Activated CD4-positive, alpha-beta memory T cell treated with anti-CD3 and anti-CD28 coated beads, Interleukin-2, amount 10 ng/mL, durations not matched to agents 7 days and 5 days (primary cell): ENCODE results near the gene MRPL17. TPM values are rescaled to one million over a fixed set of nuclear protein-coding genes. Genes with fewer than 3 reads are reported as not detected.

Experiments
- CTCF ChIA-PET: fragments of 350-600 bp; sonication (Branson Sonifier 250); formaldehyde crosslinking; loops from one replicate; lab custom pipeline; 2021; ENCODE audit warnings: antibody characterized with exemption, inconsistent platforms; lab: Charles Lee
- POLR2A ChIA-PET: fragments of 350-600 bp; sonication (Branson Sonifier 250); formaldehyde crosslinking; loops from one replicate; lab custom pipeline; 2021; ENCODE audit warnings: antibody characterized with exemption; lab: Charles Lee
- DNase-seq: peaks from one replicate; pipeline ENCODE4 v3.0.0-alpha.2; 2020
- H3K27ac Mint-ChIP-seq: one replicate; pipeline ENCODE4 v1.8.0; 2021; ENCODE audit warnings: mild to moderate bottlenecking, mixed read lengths
- H3K27me3 Mint-ChIP-seq: one replicate; pipeline ENCODE4 v1.8.0; 2021; ENCODE audit warnings: mixed read lengths
- H3K36me3 Mint-ChIP-seq: one replicate; pipeline ENCODE4 v1.8.0; 2021; ENCODE audit warnings: low read depth, mixed read lengths
- H3K4me1 Mint-ChIP-seq: one replicate; pipeline ENCODE4 v1.8.0; 2021; ENCODE audit warnings: mixed read lengths
- H3K4me3 Mint-ChIP-seq: one replicate; pipeline ENCODE4 v1.8.0; 2021; ENCODE audit warnings: mild to moderate bottlenecking, mixed read lengths
- H3K9me3 Mint-ChIP-seq: one replicate; pipeline ENCODE4 v1.8.0; 2021; ENCODE audit warnings: mixed read lengths
- total RNA-seq, 2 experiments: library from RNA; stranded (reverse); gene quantifications; one replicate each; pipeline ENCODE4 v1.2.3, GENCODE V29; 2021

Gene MRPL17
- total RNA-seq, 2 experiments from 2014 or later = 54.1 to 56.3 TPM

DNA sequence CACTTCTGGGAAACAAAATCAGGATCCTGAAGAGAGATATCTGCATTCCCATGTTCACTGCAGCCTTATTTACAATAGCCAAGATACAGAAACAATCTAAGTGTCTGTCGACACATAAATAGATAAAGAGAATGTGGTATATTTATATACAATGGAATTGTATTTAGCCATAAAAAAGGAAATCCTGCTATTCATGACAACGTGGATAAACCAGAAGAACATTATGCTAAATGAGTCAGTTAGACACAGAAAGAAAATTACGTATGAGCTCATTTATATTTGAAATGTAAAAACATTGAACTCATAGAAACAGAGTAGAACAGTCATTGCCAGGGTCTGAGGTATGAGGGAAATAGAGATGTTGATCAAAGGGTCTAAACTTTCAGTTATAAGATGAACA is 6.1 kb downstream of the MRPL17 start:
- Mint-ChIP-seq H3K4me3 (no peak overlapping the region), H3K9me3 (no peaks in the 10 kb centered on the region), H3K27ac (no peak overlapping the region), H3K36me3 (peaks cover 41% of the 10 kb centered on the region), H3K27me3 (no peaks in the 10 kb centered on the region), H3K4me1 (peaks cover 50% of the 10 kb centered on the region)
- ChIA-PET POLR2A (no interaction called here), CTCF (interaction anchor here (0.7 to 1.7 kb wide), 4 partner anchors 38 to 72 kb away, joined by 3 to 4 read pairs (median 3); partner anchors contain the start of genes TAF10 and TPP1)
- no peak for DNase-seq

DNA sequence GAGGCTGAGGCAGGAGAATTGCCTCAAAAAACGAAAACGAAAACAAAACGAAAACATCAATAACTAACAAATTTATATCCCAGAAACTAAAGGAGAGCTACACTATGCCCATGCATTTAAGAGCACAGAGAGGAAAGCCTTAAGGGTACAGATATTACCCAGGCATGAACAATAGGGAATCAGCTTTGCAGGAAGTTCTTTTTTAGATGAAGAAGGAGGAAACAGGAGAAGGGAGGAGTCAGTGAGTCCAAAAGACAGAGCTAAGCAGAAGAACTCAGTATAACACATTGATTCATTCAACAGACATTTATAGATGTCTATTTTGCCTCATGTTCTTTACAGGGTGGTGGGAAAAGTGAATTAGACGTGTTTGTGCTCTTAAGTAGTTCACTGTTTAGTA is 8.3 kb downstream of the MRPL17 start:
- POLR2A ChIA-PET = interaction anchor here (2.7 to 5.6 kb wide), 2 partner anchors 7 to 56 kb away, joined by 12 to 42 read pairs; partner anchors contain the start of genes MRPL17 and TPP1
- Mint-ChIP-seq H3K27ac (no peak overlapping the region), H3K36me3 (peaks cover 29% of the 10 kb centered on the region), H3K9me3 (no peaks in the 10 kb centered on the region), H3K4me1 (peaks cover 56% of the 10 kb centered on the region), H3K27me3 (no peaks in the 10 kb centered on the region), H3K4me3 (no peak overlapping the region)
- CTCF ChIA-PET = interaction anchor here (5.6 kb wide), 1 partner anchor 8 kb away, joined by 44 read pairs; the partner anchor contains the start of gene MRPL17
- DNase-seq = no peak

DNA sequence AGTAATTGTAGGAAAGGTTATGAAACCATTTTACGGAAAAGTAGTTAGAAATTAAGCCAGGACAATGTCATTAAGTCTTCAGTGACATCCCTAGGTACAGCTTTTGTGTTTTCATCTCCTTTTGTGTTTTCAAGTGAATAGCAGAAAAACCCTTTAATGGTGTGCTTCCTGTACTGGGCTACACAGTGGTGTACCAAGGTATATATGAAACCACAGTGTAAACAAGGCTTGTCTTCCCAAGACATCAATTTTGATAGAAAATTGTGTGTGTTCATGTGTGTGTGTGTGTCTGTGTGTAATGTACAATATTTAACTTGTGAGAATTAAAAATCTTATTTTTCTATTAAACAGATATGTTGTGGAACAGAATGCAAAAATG is 8.9 kb downstream of the MRPL17 start:
- POLR2A ChIA-PET = interaction anchor here (1.5 to 5.6 kb wide), 4 partner anchors 8 to 193 kb away, joined by 5 to 42 read pairs (median 9); partner anchors contain the start of genes ARFIP2, ILK, MRPL17 and TIMM10B

DNA sequence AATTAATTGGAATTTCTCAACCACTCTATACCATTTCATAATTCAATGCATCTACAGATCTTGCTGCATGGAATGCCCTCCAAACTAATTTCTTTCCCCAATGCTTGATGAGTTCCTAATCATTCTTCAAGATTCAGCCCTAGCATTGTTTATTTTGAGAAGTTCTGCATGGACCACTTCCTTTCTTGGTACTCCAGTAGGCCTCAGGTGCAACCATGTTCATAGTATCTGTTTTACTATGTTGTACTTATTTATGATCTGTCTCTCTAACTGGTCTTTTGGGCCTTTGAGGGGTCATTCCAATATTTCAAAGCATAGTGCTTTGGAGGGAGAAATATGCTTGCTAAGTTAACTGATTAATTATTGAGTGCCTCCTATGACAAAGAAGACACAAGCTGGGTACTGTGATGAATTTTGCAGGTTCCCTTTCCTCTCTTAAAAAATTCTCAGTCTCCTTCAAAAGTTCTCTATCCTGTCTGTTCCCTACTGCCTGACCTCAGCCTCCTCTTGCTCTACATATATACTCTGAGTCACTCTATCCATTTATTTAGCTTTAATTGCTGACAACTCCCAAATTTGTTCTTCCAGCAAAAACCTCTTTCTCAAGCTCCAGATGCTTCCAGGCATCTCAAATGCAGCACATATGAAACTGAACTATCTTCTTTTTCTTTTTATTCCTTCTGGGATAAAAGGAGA is 9.5 kb downstream of the MRPL17 start:
- Mint-ChIP-seq H3K27me3 (no peaks in the 10 kb centered on the region), H3K4me1 (peaks cover 54% of the 10 kb centered on the region), H3K36me3 (peaks cover 18% of the 10 kb centered on the region), H3K4me3 (no peak overlapping the region), H3K9me3 (no peaks in the 10 kb centered on the region), H3K27ac (peak overlapping the region; percentile 27)
- POLR2A ChIA-PET = interaction anchor here (1.5 to 5.6 kb wide), 4 partner anchors 9 to 192 kb away, joined by 5 to 42 read pairs (median 9); partner anchors contain the start of genes ARFIP2, ILK, MRPL17 and TIMM10B
- CTCF ChIA-PET = interaction anchor here (1.0 to 5.6 kb wide), 3 partner anchors 9 to 55 kb away, joined by 5 to 44 read pairs (median 6); partner anchors contain the start of genes MRPL17 and TPP1
- no peak for DNase-seq

More for the DNA sequence above, 8.9 kb downstream of the MRPL17 start:
- H3K36me3 Mint-ChIP-seq = peaks cover 22% of the 10 kb centered on the region
- no peaks in the 10 kb centered on the region for H3K27me3 Mint-ChIP-seq
- no peaks in the 10 kb centered on the region for H3K9me3 Mint-ChIP-seq
- peaks cover 56% of the 10 kb centered on the region for H3K4me1 Mint-ChIP-seq
- DNase-seq = no peak
- CTCF ChIA-PET = interaction anchor here (1.0 to 5.6 kb wide), 2 partner anchors 8 to 20 kb away, joined by 5 to 44 read pairs; partner anchors contain the start of gene MRPL17
- no peak overlapping the region for H3K4me3 Mint-ChIP-seq
- H3K27ac Mint-ChIP-seq = peak overlapping the region; percentile 27

DNA sequence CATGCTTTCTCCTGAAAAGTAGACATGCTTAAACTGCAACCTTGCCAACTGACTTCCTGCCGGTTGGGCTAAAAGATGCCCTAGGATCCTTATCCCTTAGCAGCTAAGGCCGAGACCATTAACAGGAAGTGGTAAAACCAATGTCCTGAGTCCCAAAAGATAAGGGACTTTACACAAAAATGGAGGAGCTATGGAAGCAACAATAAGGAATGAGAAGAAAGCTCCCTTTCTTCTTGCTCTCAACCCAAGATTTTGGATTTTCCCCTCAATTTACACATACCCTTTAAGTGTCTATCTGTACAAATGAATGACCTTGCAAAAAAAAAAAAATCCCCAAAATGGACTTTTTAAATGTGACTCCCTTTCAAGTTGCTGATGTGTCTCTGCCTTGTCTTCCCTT is 11.1 kb downstream of the MRPL17 start:
- Mint-ChIP-seq H3K27ac (no peak overlapping the region), H3K4me1 (peaks cover 69% of the 10 kb centered on the region), H3K36me3 (peaks cover 13% of the 10 kb centered on the region), H3K9me3 (no peaks in the 10 kb centered on the region), H3K27me3 (no peaks in the 10 kb centered on the region), H3K4me3 (no peak overlapping the region)
- DNase-seq = no peak
- CTCF ChIA-PET = interaction anchor here (0.7 to 5.6 kb wide), 10 partner anchors 10 to 293 kb away, joined by 3 to 44 read pairs (median 4); partner anchors contain the start of genes MRPL17, TAF10 and TPP1
- POLR2A ChIA-PET = interaction anchor here (0.7 to 5.6 kb wide), 6 partner anchors 10 to 190 kb away, joined by 3 to 42 read pairs (median 6); partner anchors contain the start of genes MRPL17, TAF10, TIMM10B and TPP1

DNA sequence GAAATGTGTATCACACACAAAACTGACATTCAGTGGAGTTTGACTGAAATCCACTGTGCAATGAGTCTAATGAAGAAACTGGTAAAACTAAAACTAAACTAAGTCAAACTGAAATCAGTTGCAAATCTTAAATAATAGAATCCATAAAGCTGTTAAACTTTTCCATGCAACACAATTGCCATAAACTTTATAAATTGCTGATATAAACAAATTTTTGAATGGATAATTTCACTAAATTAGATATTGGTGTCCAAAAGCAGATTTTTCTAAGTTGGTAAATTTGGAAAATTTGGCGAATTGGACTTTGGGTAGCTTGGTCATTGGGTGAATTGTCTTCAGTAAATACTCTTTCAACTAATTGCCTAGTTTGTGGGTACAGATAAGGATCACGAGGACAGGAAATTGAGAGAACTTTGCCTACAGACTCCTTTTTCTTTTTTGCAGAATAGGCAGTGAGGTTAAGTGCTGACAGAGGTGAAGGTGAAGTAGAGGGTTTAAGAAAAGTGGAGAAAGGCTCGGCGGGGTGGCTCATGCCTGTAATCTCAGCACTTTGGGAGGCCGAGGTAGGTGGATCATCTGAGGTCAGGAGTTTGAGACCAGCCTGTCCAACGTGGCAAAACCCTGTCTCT is 12.8 kb downstream of the MRPL17 start:
- Mint-ChIP-seq H3K4me3 (no peak overlapping the region), H3K27ac (peak overlapping the region; percentile 17), H3K36me3 (peaks cover 13% of the 10 kb centered on the region), H3K4me1 (peaks cover 77% of the 10 kb centered on the region), H3K27me3 (peaks cover 2% of the 10 kb centered on the region), H3K9me3 (no peaks in the 10 kb centered on the region)
- ChIA-PET POLR2A (interaction anchor here (0.8 to 5.6 kb wide), 4 partner anchors 12 to 66 kb away, joined by 4 to 42 read pairs (median 10); partner anchors contain the start of genes MRPL17 and TPP1), CTCF (interaction anchor here (0.6 to 5.6 kb wide), 3 partner anchors 12 to 51 kb away, joined by 3 to 44 read pairs (median 3); partner anchors contain the start of genes MRPL17 and TPP1)
- no peak for DNase-seq

DNA sequence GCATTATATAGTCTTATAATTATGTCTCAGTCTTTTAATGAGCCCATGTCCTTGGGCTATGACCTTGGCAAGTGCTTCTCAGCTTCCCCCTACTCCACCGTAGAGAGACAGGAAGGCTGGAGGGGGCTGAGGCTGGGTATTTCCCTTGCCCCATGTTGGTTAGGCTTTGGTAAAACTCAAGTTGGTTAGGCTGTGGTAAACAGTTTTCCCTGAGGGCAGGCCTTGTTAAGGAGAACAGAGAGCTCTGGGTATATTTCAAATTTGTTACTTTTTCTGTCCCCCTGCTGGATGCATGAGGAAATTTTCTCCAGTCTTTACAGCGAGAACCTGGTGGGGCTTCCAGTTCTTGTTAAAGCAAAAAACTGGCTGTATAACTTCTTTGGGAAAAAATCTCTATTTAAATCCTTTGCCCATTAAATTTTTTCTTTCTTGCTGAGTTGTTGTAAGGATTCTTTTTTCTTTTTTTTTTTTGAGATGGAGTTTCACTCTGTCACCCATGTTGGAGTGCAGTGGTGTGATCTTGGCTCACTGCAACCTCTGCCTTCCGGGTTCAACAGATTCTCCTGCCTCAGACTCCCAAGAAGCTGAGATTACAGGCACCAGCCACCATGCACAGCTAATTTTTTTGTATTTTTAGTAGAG is 15.3 kb downstream of the MRPL17 start:
- ChIA-PET POLR2A (interaction anchor here (0.9 to 2.2 kb wide), 7 partner anchors 12 to 186 kb away, joined by 3 to 12 read pairs (median 5); partner anchors contain the start of genes ARFIP2, ILK, TAF10 and TIMM10B), CTCF (interaction anchor here (0.7 to 4.5 kb wide), 23 partner anchors 10 to 290 kb away, joined by 3 to 36 read pairs (median 4); partner anchors contain the start of genes ARFIP2, ILK, MRPL17 and SMPD1)
- peak; percentile 57 for DNase-seq
- Mint-ChIP-seq H3K4me1 (peaks cover 59% of the 10 kb centered on the region), H3K4me3 (no peak overlapping the region), H3K27ac (peak overlapping the region; percentile 2), H3K27me3 (peaks cover 6% of the 10 kb centered on the region), H3K36me3 (peaks cover 11% of the 10 kb centered on the region), H3K9me3 (no peaks in the 10 kb centered on the region)

DNA sequence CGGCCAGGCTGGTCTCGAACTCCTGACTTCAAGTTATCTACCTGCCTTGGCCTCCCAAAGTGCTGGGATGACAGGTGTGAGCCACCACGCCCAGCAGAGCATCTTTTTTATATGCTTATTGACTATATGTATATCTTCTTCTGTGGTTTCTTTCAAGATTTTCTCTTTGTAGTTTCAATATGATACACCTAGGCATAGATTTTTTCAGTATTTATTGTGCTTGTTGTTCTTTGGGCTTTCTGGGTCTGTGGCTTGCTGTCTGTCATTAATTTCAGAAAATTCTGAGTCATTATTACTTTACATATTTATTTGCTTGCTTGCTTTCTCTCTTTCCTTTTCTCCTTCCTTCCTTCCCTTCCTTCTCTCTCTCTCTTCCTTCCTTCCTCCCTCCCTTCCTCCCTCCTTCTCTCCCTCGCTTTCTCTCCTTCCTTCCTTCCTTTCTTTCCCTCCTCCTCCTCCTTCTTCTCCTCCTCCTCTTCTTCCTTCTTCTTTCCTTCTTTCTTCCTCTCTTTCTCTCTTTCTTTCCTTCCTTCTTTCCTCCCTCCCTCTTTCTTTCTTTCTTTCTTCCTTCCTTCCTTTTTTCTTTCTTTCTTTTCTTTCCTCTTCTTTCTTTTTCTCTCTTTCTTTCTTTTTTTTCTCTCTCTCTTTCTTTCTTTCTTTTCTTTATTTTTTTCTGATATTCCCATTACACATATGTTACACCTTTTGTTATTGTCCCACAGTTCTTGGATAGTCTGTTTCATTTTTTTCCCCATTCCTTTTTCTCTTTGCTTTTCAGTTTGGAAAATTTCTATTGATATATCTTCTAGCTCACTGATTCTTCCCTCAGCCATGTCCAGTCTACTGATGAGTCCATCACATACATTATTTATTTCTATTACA is 16.6 kb downstream of the MRPL17 start:
- ChIA-PET CTCF (interaction anchor here (0.6 to 4.5 kb wide), 13 partner anchors 12 to 288 kb away, joined by 3 to 36 read pairs (median 5); partner anchors contain the start of genes ARFIP2, ILK, MRPL17 and TIMM10B), POLR2A (interaction anchor here (0.7 to 2.0 kb wide), 5 partner anchors 15 to 185 kb away, joined by 3 to 12 read pairs (median 5); partner anchors contain the start of genes ARFIP2, TIMM10B and TPP1)
- Mint-ChIP-seq H3K4me1 (peaks cover 46% of the 10 kb centered on the region), H3K9me3 (no peaks in the 10 kb centered on the region), H3K4me3 (no peak overlapping the region), H3K27me3 (peaks cover 6% of the 10 kb centered on the region), H3K36me3 (peaks cover 6% of the 10 kb centered on the region), H3K27ac (no peak overlapping the region)
- DNase-seq = no peak

DNA sequence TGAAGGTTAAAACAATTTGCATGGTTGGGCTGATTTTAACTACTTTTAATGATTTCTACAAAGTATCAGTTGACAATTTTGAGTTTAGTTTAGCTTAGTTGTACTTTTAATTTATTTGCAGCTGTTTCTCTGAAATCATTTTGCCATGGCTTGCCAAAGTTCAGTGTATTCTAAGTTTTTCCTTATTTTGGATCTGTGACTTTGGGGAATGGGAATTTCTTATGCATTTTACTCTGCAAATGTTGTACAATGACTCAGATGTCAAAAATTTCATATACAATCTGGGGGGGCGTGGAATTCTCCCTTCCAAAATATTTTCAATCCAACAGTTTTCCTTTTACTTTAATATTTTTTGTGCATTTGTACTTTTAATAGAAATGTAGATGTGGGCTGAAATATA is 18.6 kb downstream of the MRPL17 start:
- H3K27me3 Mint-ChIP-seq = peaks cover 6% of the 10 kb centered on the region
- no peak overlapping the region for H3K4me3 Mint-ChIP-seq
- no peaks in the 10 kb centered on the region for H3K9me3 Mint-ChIP-seq
- H3K4me1 Mint-ChIP-seq = peaks cover 27% of the 10 kb centered on the region
- no peak overlapping the region for H3K27ac Mint-ChIP-seq
- H3K36me3 Mint-ChIP-seq = no peaks in the 10 kb centered on the region
- no peak for DNase-seq
- POLR2A ChIA-PET = no interaction called here
- CTCF ChIA-PET = interaction anchor here (0.8 to 1.3 kb wide), 2 partner anchors 16 to 133 kb away, joined by 3 to 6 read pairs; no protein-coding TSS in a partner anchor

DNA sequence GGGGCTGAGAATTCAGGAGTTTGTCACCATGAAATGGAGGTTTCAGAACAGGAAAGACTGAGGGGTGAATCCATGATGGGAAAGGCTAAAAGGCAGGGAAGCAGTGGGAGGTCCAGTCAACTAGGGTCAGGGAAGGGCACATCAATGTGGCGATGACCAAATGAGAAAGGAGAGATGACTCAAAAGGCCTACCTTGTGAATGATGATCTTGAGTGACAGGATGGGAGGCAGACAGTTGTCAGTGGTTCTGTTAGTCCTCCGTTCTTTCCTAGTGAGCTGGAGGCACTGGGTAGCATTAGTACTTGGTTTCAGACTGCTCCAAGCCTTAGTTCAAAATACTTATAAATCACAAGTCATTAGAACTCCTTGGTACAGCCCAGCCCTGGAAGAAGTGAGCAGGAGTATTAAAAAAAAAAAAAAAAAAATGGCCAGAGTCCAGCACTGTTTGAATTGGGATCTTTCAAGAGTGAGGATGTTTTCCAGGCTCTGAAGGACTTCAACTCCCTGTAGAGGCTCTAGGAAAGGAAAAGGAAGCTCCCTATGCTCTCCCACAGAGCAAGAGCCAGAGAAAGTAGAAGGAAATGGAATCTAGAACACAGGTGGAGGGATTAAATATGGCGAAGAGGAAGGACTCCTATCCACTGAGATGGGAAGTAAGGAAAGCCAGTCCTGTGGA is 19.2 kb downstream of the MRPL17 start:
- H3K27me3 Mint-ChIP-seq = peaks cover 6% of the 10 kb centered on the region
- no peak overlapping the region for H3K4me3 Mint-ChIP-seq
- no peak for DNase-seq
- H3K27ac Mint-ChIP-seq = no peak overlapping the region
- POLR2A ChIA-PET = no interaction called here
- peaks cover 27% of the 10 kb centered on the region for H3K4me1 Mint-ChIP-seq
- CTCF ChIA-PET = interaction anchor here (0.8 to 1.3 kb wide), 2 partner anchors 17 to 133 kb away, joined by 3 to 6 read pairs; no protein-coding TSS in a partner anchor
- H3K36me3 Mint-ChIP-seq = no peaks in the 10 kb centered on the region
- no peaks in the 10 kb centered on the region for H3K9me3 Mint-ChIP-seq

DNA sequence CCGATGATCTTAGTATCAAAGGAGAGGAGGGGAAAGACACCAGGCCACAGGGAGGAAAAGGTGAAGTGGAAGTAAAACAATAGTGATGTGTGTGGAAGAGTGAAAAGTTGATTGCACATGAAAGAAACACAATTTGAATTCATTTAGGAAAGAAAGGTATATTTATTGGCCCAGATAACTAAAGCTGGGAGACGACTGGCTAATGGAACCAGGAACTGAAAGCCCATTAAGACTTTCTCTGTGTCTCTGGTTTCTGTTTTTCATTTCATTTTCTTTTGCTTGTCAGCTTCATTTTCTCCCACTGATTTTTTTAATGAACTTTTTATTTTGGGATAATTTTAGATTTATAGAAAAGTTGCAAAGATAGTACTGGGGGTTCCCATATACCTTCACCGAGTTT is 22.4 kb downstream of the MRPL17 start:
- ChIA-PET POLR2A (interaction anchor here (3.3 kb wide), 1 partner anchor 42 kb away, joined by 15 read pairs; the partner anchor contains the start of gene TPP1), CTCF (no interaction called here)
- H3K4me3 Mint-ChIP-seq = no peak overlapping the region
- no peak for DNase-seq
- H3K36me3 Mint-ChIP-seq = no peaks in the 10 kb centered on the region
- no peak overlapping the region for H3K27ac Mint-ChIP-seq
- H3K27me3 Mint-ChIP-seq = peaks cover 24% of the 10 kb centered on the region
- H3K9me3 Mint-ChIP-seq = no peaks in the 10 kb centered on the region
- H3K4me1 Mint-ChIP-seq = peaks cover 7% of the 10 kb centered on the region
